Inflammatory macrophage treated with lipopolysaccharide for 4 hours (primary cell): Measurements from ENCODE around the gene PHACTR1.
"Not testable (repeated sequence)": the region's sequence is repeated elsewhere in the genome, so short reads cannot be mapped to it uniquely, and the experiment has no call there.

ENCODE experiments used
- DNase-seq: peaks from one replicate; pipeline ENCODE4 v3.0.0-alpha.2; 2020

PHACTR1 gene

GRCh38 chr6:12911427-12911826, 194.9 kb downstream of the PHACTR1 start:
- peak; percentile 51 for DNase-seq

GRCh38 chr6:12913201-12913600, 196.6 kb downstream of the PHACTR1 start:
- no peak for DNase-seq

GRCh38 chr6:12916006-12916405, 199.4 kb downstream of the PHACTR1 start:
- peak; percentile 77 for DNase-seq

GRCh38 chr6:12916420-12917136, 200.0 kb downstream of the PHACTR1 start:
- DNase-seq: no peak

GRCh38 chr6:12921467-12921866, 204.9 kb downstream of the PHACTR1 start:
- no peak for DNase-seq

- DNase-seq: no peak
These were observed 207.2 kb downstream of the PHACTR1 start for GRCh38 chr6:12923644-12924235.

- no peak for DNase-seq
These were observed 208.3 kb downstream of the PHACTR1 start for GRCh38 chr6:12924911-12925310.

GRCh38 chr6:12927746-12928145, 211.2 kb downstream of the PHACTR1 start:
- DNase-seq: no peak

- no peak for DNase-seq
These were observed 213.1 kb downstream of the PHACTR1 start for GRCh38 chr6:12929678-12930077.

- no peak for DNase-seq
These were observed 215.1 kb downstream of the PHACTR1 start for GRCh38 chr6:12931639-12932038.

GRCh38 chr6:12935637-12936036, 219.1 kb downstream of the PHACTR1 start:
- DNase-seq: no peak

- DNase-seq: no peak
These were observed 221.4 kb downstream of the PHACTR1 start for GRCh38 chr6:12937971-12938370.

- DNase-seq: no peak
These were observed 222.7 kb downstream of the PHACTR1 start for GRCh38 chr6:12939314-12939713.

- no peak for DNase-seq
These were observed 224.9 kb downstream of the PHACTR1 start for GRCh38 chr6:12941422-12941821.

- DNase-seq: no peak
These were observed 227.0 kb downstream of the PHACTR1 start for GRCh38 chr6:12943549-12943948.

GRCh38 chr6:12944001-12944400, 227.4 kb downstream of the PHACTR1 start:
- no peak for DNase-seq

- DNase-seq: not testable (repeated sequence)
These were observed 228.0 kb downstream of the PHACTR1 start for GRCh38 chr6:12944528-12944927.

GRCh38 chr6:12947151-12947871, 230.7 kb downstream of the PHACTR1 start:
- DNase-seq: peak; percentile 68

GRCh38 chr6:12947967-12948366, 231.4 kb downstream of the PHACTR1 start:
- no peak for DNase-seq

GRCh38 chr6:12950976-12951375, 234.4 kb downstream of the PHACTR1 start:
- no peak for DNase-seq

- DNase-seq: no peak
These were observed 234.8 kb downstream of the PHACTR1 start for GRCh38 chr6:12951415-12951814.

GRCh38 chr6:12952318-12952717, 235.8 kb downstream of the PHACTR1 start:
- DNase-seq: no peak

GRCh38 chr6:12955956-12956355, 239.4 kb downstream of the PHACTR1 start:
- DNase-seq: no peak

- no peak for DNase-seq
These were observed 240.4 kb downstream of the PHACTR1 start for GRCh38 chr6:12956991-12957320.
